ENCODE measurements around the gene ASCC1. TPM values are rescaled to one million over a fixed set of nuclear protein-coding genes. Genes with fewer than 3 reads are reported as not detected.

Gene ASCC1
- total and polyA plus RNA-seq, 8 donors, result 4.3 to 142 (median 13.6) TPM

- DNase-seq, result peak in 1 of 2 donors; percentile 73
- TF ChIP-seq POLR2A (IDR thresholded peaks at IDR 0.05) (no peak), POLR2AphosphoS5 (IDR thresholded peaks at IDR 0.05) (no peak), EP300 (IDR thresholded peaks at IDR 0.05) (no peak)
- TF ChIP-seq, protein P1, sequence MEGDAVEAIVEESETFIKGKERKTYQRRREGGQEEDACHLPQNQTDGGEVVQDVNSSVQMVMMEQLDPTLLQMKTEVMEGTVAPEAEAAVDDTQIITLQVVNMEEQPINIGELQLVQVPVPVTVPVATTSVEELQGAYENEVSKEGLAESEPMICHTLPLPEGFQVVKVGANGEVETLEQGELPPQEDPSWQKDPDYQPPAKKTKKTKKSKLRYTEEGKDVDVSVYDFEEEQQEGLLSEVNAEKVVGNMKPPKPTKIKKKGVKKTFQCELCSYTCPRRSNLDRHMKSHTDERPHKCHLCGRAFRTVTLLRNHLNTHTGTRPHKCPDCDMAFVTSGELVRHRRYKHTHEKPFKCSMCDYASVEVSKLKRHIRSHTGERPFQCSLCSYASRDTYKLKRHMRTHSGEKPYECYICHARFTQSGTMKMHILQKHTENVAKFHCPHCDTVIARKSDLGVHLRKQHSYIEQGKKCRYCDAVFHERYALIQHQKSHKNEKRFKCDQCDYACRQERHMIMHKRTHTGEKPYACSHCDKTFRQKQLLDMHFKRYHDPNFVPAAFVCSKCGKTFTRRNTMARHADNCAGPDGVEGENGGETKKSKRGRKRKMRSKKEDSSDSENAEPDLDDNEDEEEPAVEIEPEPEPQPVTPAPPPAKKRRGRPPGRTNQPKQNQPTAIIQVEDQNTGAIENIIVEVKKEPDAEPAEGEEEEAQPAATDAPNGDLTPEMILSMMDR (IDR thresholded peaks at IDR 0.05), result no peak
- WGBS, 5 donors, result 41 to 51% (median 48%) methylated on average over 5 of the region's 5 CpGs
- peak overlapping the region; percentile 89 to 96 (median 94) for H3K27ac ChIP-seq
- no peak overlapping the region for H3K4me3 ChIP-seq
- no peaks in the 10 kb centered on the region for H3K36me3 ChIP-seq
- H3K9me3 ChIP-seq, result no peaks in the 10 kb centered on the region
- peaks cover 71 to 90% (median 81%) of the 10 kb centered on the region in 4 donors for H3K4me1 ChIP-seq
- no peaks in the 10 kb centered on the region for H3K27me3 ChIP-seq
- intact Hi-C loops (cut with DNase I; ENCODE audit: low total_unique reads), result no loop called here
Observed at GRCh38 chr10:72259491-72260238, 43.6 kb upstream of the ASCC1 start.

DNA sequence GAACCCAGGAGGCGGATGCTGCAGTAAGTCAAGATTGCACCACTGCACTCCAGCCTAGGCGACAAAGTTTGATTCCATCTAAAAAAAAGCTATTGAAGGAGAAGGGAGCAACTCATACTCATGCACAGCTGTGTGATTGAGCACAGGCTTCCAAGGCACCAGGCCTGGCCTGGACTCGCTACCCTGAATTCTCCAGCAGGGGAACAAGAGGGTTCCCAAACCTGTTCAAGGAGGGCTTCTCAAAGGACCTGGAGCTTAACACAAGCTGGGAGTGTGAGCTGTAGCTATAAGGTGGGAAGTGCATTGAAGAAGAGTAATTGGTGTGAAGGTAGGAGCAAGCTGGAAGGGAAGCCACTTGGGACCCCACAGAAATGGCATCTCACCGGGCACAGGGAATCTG, 42.5 kb upstream of the ASCC1 start:
- WGBS, 5 donors, result 96 to 99% (median 97%) methylated on average over 4 of the region's 4 CpGs
- Histone ChIP-seq H3K4me1 (peaks cover 74 to 92% (median 83%) of the 10 kb centered on the region in 4 donors), H3K4me3 (no peak overlapping the region), H3K9me3 (no peaks in the 10 kb centered on the region), H3K27me3 (no peaks in the 10 kb centered on the region), H3K27ac (peak overlapping the region in 4 of 5 donors; percentile 92 to 96 (median 94)), H3K36me3 (no peaks in the 10 kb centered on the region)
- intact Hi-C loops (cut with DNase I; ENCODE audit: low total_unique reads), result no loop called here
- no peak for DNase-seq
- no peak for TF ChIP-seq EP300 (IDR thresholded peaks at IDR 0.05)
- TF ChIP-seq POLR2A (IDR thresholded peaks at IDR 0.05), result no peak
- TF ChIP-seq POLR2AphosphoS5 (IDR thresholded peaks at IDR 0.05), result no peak
- TF ChIP-seq, protein P1 (IDR thresholded peaks at IDR 0.05), result no peak

DNA sequence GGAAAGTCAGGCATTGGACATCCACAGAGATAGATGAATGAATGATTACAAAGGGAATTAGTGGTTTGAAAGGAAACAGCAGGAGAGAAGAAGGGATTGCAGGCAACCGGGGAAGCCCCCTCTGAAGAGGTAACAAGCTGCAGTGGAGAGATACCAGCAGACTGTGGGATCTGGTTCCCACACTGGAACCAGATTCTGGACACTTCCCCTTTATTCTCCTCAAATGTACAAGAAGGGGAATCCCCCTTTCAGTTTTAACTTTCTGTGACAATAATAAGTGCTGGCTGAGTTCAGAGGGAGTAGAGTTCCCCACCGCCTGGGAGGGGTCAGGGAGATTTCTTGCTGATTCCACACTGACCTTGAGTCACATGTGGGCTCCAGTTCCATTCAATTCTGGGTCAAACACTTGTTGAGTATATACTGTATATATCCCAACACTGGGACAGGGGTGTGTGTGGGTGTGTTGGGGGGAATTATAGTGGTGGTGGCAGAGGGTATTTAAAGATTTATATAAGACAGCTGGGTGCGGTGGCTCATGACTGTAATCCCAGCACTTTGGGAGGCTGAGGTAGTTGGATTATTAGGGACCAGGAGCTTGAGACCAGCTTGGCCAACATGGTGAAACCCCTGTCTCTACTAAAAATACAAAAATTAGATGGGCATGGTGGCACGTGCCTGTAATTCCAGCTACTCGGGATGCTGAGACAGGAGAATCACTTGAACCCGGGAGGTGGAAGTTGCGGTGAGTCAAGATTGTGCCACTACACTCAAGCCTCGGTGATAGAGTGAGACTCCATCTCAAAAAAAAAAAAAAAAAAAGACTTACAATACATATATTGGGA, 41.2 kb upstream of the ASCC1 start:
- H3K27ac ChIP-seq, result peak overlapping the region; percentile 14 to 97 (median 92)
- H3K27me3 ChIP-seq, result no peaks in the 10 kb centered on the region
- peak in 1 of 2 donors; percentile 57 for DNase-seq
- H3K36me3 ChIP-seq, result no peaks in the 10 kb centered on the region
- intact Hi-C loops (cut with DNase I; ENCODE audit: low total_unique reads), result no loop called here
- 66 to 76% (median 75%) methylated on average over 8 of the region's 8 CpGs for WGBS, 5 donors
- no peak overlapping the region for H3K4me3 ChIP-seq
- TF ChIP-seq EP300 (IDR thresholded peaks at IDR 0.05) (no peak), POLR2AphosphoS5 (IDR thresholded peaks at IDR 0.05) (peak in 1 of 3 donors; percentile 19)
- peaks cover 79 to 98% (median 86%) of the 10 kb centered on the region in 4 donors for H3K4me1 ChIP-seq
- H3K9me3 ChIP-seq, result no peaks in the 10 kb centered on the region

GRCh38 chr10:72255977-72256729, 40.1 kb upstream of the ASCC1 start:
- TF ChIP-seq POLR2A (IDR thresholded peaks at IDR 0.05) (no peak), POLR2AphosphoS5 (IDR thresholded peaks at IDR 0.05) (no peak)
- TF ChIP-seq, protein P1 (IDR thresholded peaks at IDR 0.05), result no peak
- DNase-seq, result no peak
- Histone ChIP-seq H3K4me1 (peaks cover 74 to 98% (median 83%) of the 10 kb centered on the region in 4 donors), H3K27me3 (no peaks in the 10 kb centered on the region), H3K36me3 (no peaks in the 10 kb centered on the region), H3K27ac (peak overlapping the region; percentile 90 to 97 (median 94)), H3K9me3 (no peaks in the 10 kb centered on the region), H3K4me3 (no peak overlapping the region)
- WGBS, 5 donors, result 89 to 94% (median 93%) methylated on average over 6 of the region's 6 CpGs
- intact Hi-C loops (cut with DNase I; ENCODE audit: low total_unique reads), result no loop called here

All from stomach (tissue), 9 donors.